H1 (cell line): Measurements from ENCODE around the gene LNX2.

Experiments used
- EZH2 ChIP-seq: fragments of 200-600 bp; sonication (generic); IDR thresholded peaks from 2 replicates; pipeline ENCODE4 v1.7.1; 2012; ENCODE audit warnings: low read depth, mild to moderate bottlenecking, moderate library complexity, low read length, inconsistent platforms; ENCODE audit not compliant: severe bottlenecking
- POLR2A ChIP-seq, 2 experiments: IDR thresholded peaks; 1 replicate in 1 of 2; 2 replicates in 1 of 2; pipeline ENCODE4 v1.6.1; 2011; ENCODE audit warnings: low read depth in 2 of 2, low read length in 2 of 2, mild to moderate bottlenecking in 2 of 2; ENCODE audit errors: control extremely low read depth in 1 of 2
- SP1 ChIP-seq: IDR thresholded peaks from 2 replicates; pipeline ENCODE4 v1.6.1; 2011; ENCODE audit warnings: low read depth, low read length
- TAF1 ChIP-seq: IDR thresholded peaks from 2 replicates; pipeline ENCODE4 v1.6.1; 2011; ENCODE audit warnings: mild to moderate bottlenecking, low read depth, low read length
- TF ChIP-seq, protein P1 (sequence below), 3 experiments: IDR thresholded peaks; 1 replicate in 2 of 3; 2 replicates in 1 of 3; pipeline versions ENCODE4 v1.5.1 to v1.6.1; 2011; ENCODE audit warnings: low read length in 3 of 3, mild to moderate bottlenecking in 3 of 3, inconsistent platforms in 2 of 3, low read depth in 1 of 3, moderate library complexity in 1 of 3; ENCODE audit not compliant: insufficient read depth in 1 of 3; ENCODE audit errors: control extremely low read depth in 1 of 3

GRCh38 chr13:27638521-27638920, 18.2 kb upstream of the LNX2 start:
- TF ChIP-seq, protein P1, sequence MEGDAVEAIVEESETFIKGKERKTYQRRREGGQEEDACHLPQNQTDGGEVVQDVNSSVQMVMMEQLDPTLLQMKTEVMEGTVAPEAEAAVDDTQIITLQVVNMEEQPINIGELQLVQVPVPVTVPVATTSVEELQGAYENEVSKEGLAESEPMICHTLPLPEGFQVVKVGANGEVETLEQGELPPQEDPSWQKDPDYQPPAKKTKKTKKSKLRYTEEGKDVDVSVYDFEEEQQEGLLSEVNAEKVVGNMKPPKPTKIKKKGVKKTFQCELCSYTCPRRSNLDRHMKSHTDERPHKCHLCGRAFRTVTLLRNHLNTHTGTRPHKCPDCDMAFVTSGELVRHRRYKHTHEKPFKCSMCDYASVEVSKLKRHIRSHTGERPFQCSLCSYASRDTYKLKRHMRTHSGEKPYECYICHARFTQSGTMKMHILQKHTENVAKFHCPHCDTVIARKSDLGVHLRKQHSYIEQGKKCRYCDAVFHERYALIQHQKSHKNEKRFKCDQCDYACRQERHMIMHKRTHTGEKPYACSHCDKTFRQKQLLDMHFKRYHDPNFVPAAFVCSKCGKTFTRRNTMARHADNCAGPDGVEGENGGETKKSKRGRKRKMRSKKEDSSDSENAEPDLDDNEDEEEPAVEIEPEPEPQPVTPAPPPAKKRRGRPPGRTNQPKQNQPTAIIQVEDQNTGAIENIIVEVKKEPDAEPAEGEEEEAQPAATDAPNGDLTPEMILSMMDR (IDR thresholded peaks at IDR 0.05; ENCODE audit: control extremely low read depth in 1 of 3, insufficient read depth in 1 of 3, low read depth in 1 of 3, low read length in 3 of 3): no peak
- TF ChIP-seq SP1 (no peak), POLR2A (IDR thresholded peaks at IDR 0.05; ENCODE audit: control extremely low read depth in 1 of 2, low read depth in 2 of 2, low read length in 2 of 2) (no peak), EZH2 (no peak), TAF1 (no peak)
